ENCODE results near the gene ANKRD17. TPM values are rescaled to one million over a fixed set of nuclear protein-coding genes. Genes with fewer than 3 reads are reported as not detected.

The ANKRD17 gene
- total RNA-seq, 1 donor: 49.9 TPM

GRCh38 chr4:73247100-73247499 is 11.5 kb downstream of the ANKRD17 start:
- Histone ChIP-seq H4K20me1 (ENCODE audit: insufficient read depth, low read length) (peaks cover 78% of the 10 kb centered on the region), H3K36me3 (ENCODE audit: insufficient read depth, low read length) (no peaks in the 10 kb centered on the region), H3K9me3 (ENCODE audit: low read depth, low read length) (no peaks in the 10 kb centered on the region), H2AFZ (ENCODE audit: low read length) (no peak overlapping the region), H3K27me3 (ENCODE audit: insufficient read depth, low read length) (no peaks in the 10 kb centered on the region), H3K79me2 (ENCODE audit: insufficient read depth, low read length) (peaks cover 99% of the 10 kb centered on the region), H3K27ac (ENCODE audit: low read depth, low read length) (no peak overlapping the region), H3K4me3 (ENCODE audit: insufficient read depth, low read length) (no peak overlapping the region), H3K4me2 (ENCODE audit: insufficient read depth, low read length) (no peak overlapping the region), H3K4me1 (ENCODE audit: insufficient read depth, low read length) (peaks cover 4% of the 10 kb centered on the region)
- TF ChIP-seq CTCF (IDR thresholded peaks at IDR 0.05; ENCODE audit: extremely low read depth, low read depth, low read length): no peak
- no peak for DNase-seq (ENCODE audit: insufficient read length, low spot score, missing footprints)

DNA sequence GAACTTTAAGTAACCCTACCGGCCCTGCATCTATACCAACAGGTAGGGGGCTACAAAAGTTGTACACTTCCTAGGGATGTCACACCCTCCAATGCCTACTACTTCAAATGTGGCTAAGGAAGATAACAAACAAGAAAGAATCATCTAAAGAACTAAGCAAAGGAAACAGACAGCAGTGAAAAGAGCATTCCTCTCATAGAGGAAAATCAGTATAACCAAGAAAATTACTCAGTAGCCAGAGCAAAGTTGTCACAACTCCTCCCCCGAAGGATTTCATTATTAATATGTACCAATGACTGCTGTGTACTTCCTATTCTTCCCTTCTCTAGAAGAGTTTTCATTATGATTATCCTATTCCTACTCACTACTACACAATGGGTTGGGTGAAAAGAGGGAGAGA is 12.6 kb downstream of the ANKRD17 start:
- H2AFZ ChIP-seq (ENCODE audit: low read length): no peak overlapping the region
- no peak for TF ChIP-seq CTCF (IDR thresholded peaks at IDR 0.05; ENCODE audit: extremely low read depth, low read depth, low read length)
- H3K27ac ChIP-seq (ENCODE audit: low read depth, low read length): no peak overlapping the region
- DNase-seq (ENCODE audit: insufficient read length, low spot score, missing footprints): no peak
- H3K4me3 ChIP-seq (ENCODE audit: insufficient read depth, low read length): no peak overlapping the region
- H3K79me2 ChIP-seq (ENCODE audit: insufficient read depth, low read length): peaks cover 99% of the 10 kb centered on the region
- H3K4me2 ChIP-seq (ENCODE audit: insufficient read depth, low read length): no peak overlapping the region
- H3K9me3 ChIP-seq (ENCODE audit: low read depth, low read length): no peaks in the 10 kb centered on the region
- no peaks in the 10 kb centered on the region for H3K27me3 ChIP-seq (ENCODE audit: insufficient read depth, low read length)
- H4K20me1 ChIP-seq (ENCODE audit: insufficient read depth, low read length): peaks cover 70% of the 10 kb centered on the region
- peaks cover 4% of the 10 kb centered on the region for H3K4me1 ChIP-seq (ENCODE audit: insufficient read depth, low read length)
- H3K36me3 ChIP-seq (ENCODE audit: insufficient read depth, low read length): no peaks in the 10 kb centered on the region

DNA sequence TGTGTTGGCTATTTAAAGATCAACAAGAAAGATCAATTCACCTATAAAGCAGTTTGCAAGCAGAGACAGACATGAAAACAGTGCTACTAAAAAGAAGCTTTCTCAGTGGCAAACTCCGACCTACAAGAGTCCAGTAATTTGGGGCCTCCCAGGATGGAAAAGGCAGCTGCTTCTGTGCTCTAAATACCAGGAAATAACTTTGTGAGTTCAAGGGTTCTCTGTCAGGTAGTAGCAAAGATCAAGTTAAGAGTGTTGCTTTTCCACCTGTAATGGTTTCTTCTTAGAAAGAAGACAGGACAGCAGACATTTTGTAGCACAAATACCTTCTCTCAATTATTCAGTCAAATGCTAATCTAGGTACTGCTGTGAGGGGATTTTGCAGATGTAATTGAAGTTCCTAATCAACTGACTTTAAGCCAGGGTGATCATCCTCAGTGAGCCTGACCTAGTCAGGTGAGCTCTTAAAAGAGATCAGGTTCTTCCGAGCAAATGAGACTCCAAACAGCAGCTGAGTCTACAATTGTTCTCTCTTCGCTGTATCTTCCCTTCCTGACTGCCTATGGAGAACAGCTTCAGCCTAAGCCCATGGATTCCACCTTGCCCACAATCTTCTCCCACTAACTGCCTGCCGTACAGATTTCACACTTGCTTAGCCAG is 13.5 kb downstream of the ANKRD17 start:
- TF ChIP-seq CTCF (IDR thresholded peaks at IDR 0.05; ENCODE audit: extremely low read depth, low read depth, low read length): no peak
- no peaks in the 10 kb centered on the region for H3K36me3 ChIP-seq (ENCODE audit: insufficient read depth, low read length)
- H3K9me3 ChIP-seq (ENCODE audit: low read depth, low read length): no peaks in the 10 kb centered on the region
- peaks cover 4% of the 10 kb centered on the region for H3K4me1 ChIP-seq (ENCODE audit: insufficient read depth, low read length)
- H4K20me1 ChIP-seq (ENCODE audit: insufficient read depth, low read length): peaks cover 61% of the 10 kb centered on the region
- no peak for DNase-seq (ENCODE audit: insufficient read length, low spot score, missing footprints)
- no peak overlapping the region for H3K27ac ChIP-seq (ENCODE audit: low read depth, low read length)
- no peaks in the 10 kb centered on the region for H3K27me3 ChIP-seq (ENCODE audit: insufficient read depth, low read length)
- no peak overlapping the region for H3K4me3 ChIP-seq (ENCODE audit: insufficient read depth, low read length)
- H3K4me2 ChIP-seq (ENCODE audit: insufficient read depth, low read length): no peak overlapping the region
- H2AFZ ChIP-seq (ENCODE audit: low read length): no peak overlapping the region
- peaks cover 99% of the 10 kb centered on the region for H3K79me2 ChIP-seq (ENCODE audit: insufficient read depth, low read length)

DNA sequence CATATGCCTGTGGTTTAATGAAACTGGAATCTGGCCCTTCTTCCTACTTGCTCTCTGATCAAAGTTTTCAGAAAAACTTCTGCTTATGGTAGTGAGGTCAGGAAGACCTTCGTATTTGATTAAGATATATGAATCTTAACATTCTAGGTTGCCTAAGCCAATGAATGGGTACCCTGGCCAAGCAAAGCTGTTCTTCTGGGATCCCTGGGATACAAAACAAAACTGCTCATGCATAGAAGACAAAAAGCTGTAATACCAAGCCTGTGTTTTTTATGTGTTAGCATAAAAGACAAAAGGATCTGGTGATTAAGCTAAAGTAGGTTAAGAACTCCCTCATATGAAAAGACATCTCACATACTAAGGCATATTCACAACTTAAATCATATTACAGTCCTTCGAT is 21.6 kb downstream of the ANKRD17 start:
- Histone ChIP-seq H3K27me3 (ENCODE audit: insufficient read depth, low read length) (no peaks in the 10 kb centered on the region), H3K79me2 (ENCODE audit: insufficient read depth, low read length) (peaks cover 92% of the 10 kb centered on the region), H3K9me3 (ENCODE audit: low read depth, low read length) (no peaks in the 10 kb centered on the region), H3K4me1 (ENCODE audit: insufficient read depth, low read length) (no peaks in the 10 kb centered on the region), H3K4me2 (ENCODE audit: insufficient read depth, low read length) (no peak overlapping the region), H3K36me3 (ENCODE audit: insufficient read depth, low read length) (peaks cover 13% of the 10 kb centered on the region), H2AFZ (ENCODE audit: low read length) (no peak overlapping the region), H3K4me3 (ENCODE audit: insufficient read depth, low read length) (no peak overlapping the region), H4K20me1 (ENCODE audit: insufficient read depth, low read length) (peaks cover 15% of the 10 kb centered on the region), H3K27ac (ENCODE audit: low read depth, low read length) (no peak overlapping the region)
- DNase-seq (ENCODE audit: insufficient read length, low spot score, missing footprints): no peak
- no peak for TF ChIP-seq CTCF (IDR thresholded peaks at IDR 0.05; ENCODE audit: extremely low read depth, low read depth, low read length)

All from osteoblast (primary cell).